Astrocyte of the hippocampus (primary cell): ENCODE data around the gene CENPN.

ENCODE experiments used
- DNase-seq: peaks from one replicate; pipeline ENCODE4 v3.0.0; 2011; ENCODE audit warnings: low read depth, low spot score

Gene CENPN

GRCh38 chr16:81029930-81030604, 23.1 kb downstream of the CENPN start:
- DNase-seq: no peak

GRCh38 chr16:81035398-81035974, 28.5 kb downstream of the CENPN start, which contains the start of gene ATMIN:
TSS of gene ATMIN (plus strand) at chr16:81035842. CDS start at chr16:81035871, 29 bp downstream.
- peak; percentile 96 for DNase-seq

GRCh38 chr16:81035975-81036750, 29.1 kb downstream of the CENPN start:
- DNase-seq: peak; percentile 72

GRCh38 chr16:81036751-81037350, 29.8 kb downstream of the CENPN start:
- DNase-seq: peak; percentile 3

GRCh38 chr16:81040131-81040530, 33.1 kb downstream of the CENPN start:
- no peak for DNase-seq

- peak; percentile 79 for DNase-seq
Measured at GRCh38 chr16:81040842-81041241, 33.8 kb downstream of the CENPN start.

GRCh38 chr16:81041696-81042095, 34.7 kb downstream of the CENPN start:
- peak; percentile 10 for DNase-seq

GRCh38 chr16:81042821-81043220, 35.8 kb downstream of the CENPN start:
- DNase-seq: no peak

GRCh38 chr16:81053761-81054160, 46.7 kb downstream of the CENPN start:
- DNase-seq: no peak

GRCh38 chr16:81060576-81061306, 53.7 kb downstream of the CENPN start:
- no peak for DNase-seq

GRCh38 chr16:81061307-81061640, 54.3 kb downstream of the CENPN start:
- no peak for DNase-seq

- DNase-seq: no peak
Measured at GRCh38 chr16:81061871-81062608, 55.0 kb downstream of the CENPN start.

GRCh38 chr16:81066681-81067080, 59.7 kb downstream of the CENPN start:
- peak; percentile 2 for DNase-seq

GRCh38 chr16:81067166-81067565, 60.2 kb downstream of the CENPN start:
- no peak for DNase-seq

- DNase-seq: no peak
Measured at GRCh38 chr16:81069063-81069462, 62.0 kb downstream of the CENPN start.

- no peak for DNase-seq
Measured at GRCh38 chr16:81070979-81071378, 64.0 kb downstream of the CENPN start.

- no peak for DNase-seq
Measured at GRCh38 chr16:81071805-81072204, 64.8 kb downstream of the CENPN start.

GRCh38 chr16:81073560-81074330, 66.7 kb downstream of the CENPN start:
- DNase-seq: no peak

- DNase-seq: no peak
Measured at GRCh38 chr16:81076566-81077075, 69.6 kb downstream of the CENPN start.
